ENCODE results near the gene CCR2. TPM values are rescaled to one million over a fixed set of nuclear protein-coding genes. Genes with fewer than 3 reads are reported as not detected.

Gene CCR2
- total and polyA plus RNA-seq, 2 of the 4 experiments (the other 2 are of a cell fraction), result not detected

DNA sequence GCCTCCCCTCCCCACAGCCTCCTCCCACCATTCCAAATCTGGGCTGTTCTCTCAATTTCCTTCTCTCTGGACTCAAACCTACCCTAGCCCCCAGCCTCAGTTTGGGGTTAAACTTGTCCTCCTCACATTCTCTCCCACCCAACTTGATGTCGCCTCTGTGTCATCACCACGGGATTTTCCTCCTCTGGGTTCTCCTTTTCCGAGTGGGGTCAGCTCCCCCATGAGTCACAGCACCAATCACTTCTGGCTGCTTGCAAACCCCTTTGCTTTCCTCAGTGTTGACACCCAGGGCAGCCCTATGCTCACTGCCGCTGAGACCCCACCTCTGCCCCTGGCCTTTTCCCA lies 52.5 kb downstream of the CCR2 start:
- CTCF ChIA-PET, result interaction anchor here (0.7 kb wide), 1 partner anchor 326 kb away, joined by 3 read pairs; no protein-coding TSS in a partner anchor
- no peaks in the 10 kb centered on the region for H3K36me3 ChIP-seq (ENCODE audit: control insufficient read depth, insufficient read depth, low read length)

More for the DNA sequence above, 52.5 kb downstream of the CCR2 start:
- H2BK15ac ChIP-seq (ENCODE audit: low read depth, low read length), result peak overlapping the region; percentile 16; the same call in 2 of the 3 replicates
- no peak overlapping the region for H3K23ac ChIP-seq (ENCODE audit: low read depth, low read length)
- no peak overlapping the region for H3K4me2 ChIP-seq (ENCODE audit: low read depth, low read length)
- no peak overlapping the region; the same call in 1 of the 2 replicates for H3K27ac ChIP-seq (ENCODE audit: insufficient read depth, low read length)
- intact Hi-C loops (cut with micrococcal nuclease) (no loop called here), in situ Hi-C loops (cut with MboI; ENCODE audit: low sequenced_read_pairs) (no loop called here), dilution Hi-C loops (cut with HindIII; ENCODE audit: low sequenced_read_pairs, unreplicated experiment) (no loop called here)
- H3K14ac ChIP-seq (replicated peaks; ENCODE audit: low read depth, low read length), result peak overlapping the region; percentile 83
- DNase-seq (peak; percentile 44), ATAC-seq (ENCODE audit: low read depth) (no peak)
- H2BK120ac ChIP-seq (ENCODE audit: low read depth, low read length), result peak overlapping the region; percentile 85
- no peak overlapping the region for H3K4me3 ChIP-seq (ENCODE audit: insufficient read depth, low read depth, low read length)
- no peak overlapping the region for H3K9ac ChIP-seq (ENCODE audit: low read depth, low read length)
- H2AK9ac ChIP-seq (replicated peaks; ENCODE audit: low read depth, low read length, poor library complexity), result peak overlapping the region; percentile 44
- WGBS, 2 experiments (ENCODE audit: extremely low coverage in 2 of 2, insufficient read length in 1 of 2), result 36% methylated on average over 2 of the region's 4 CpGs; no CpG with 5 or more reads in 1 of the 2 experiments
- H4K91ac ChIP-seq (ENCODE audit: insufficient read depth, low read depth, low read length), result peak overlapping the region; percentile 89; the same call in 1 of the 2 replicates
- H3K79me1 ChIP-seq (ENCODE audit: low read depth in 1 of 2, low read length in 2 of 2), result peaks cover 0 to 4% of the 10 kb centered on the region in 2 experiments; a peak in 1 of 4 replicates
- peaks cover 8% of the 10 kb centered on the region for H3K9me1 ChIP-seq (ENCODE audit: insufficient read depth, low read length)
- TF ChIP-seq POLR2A (IDR thresholded peaks at IDR 0.05; ENCODE audit: low read depth, low read length), result no peak
- 0 out of 2 replicates have a peak, but pooled peaks have one; percentile 16 for TF ChIP-seq FOS (IDR thresholded peaks at IDR 0.05; ENCODE audit: low read depth, low read length)
- H4K20me1 ChIP-seq (ENCODE audit: insufficient read depth, low read length), result no peaks in the 10 kb centered on the region
- no peak overlapping the region for H2BK5ac ChIP-seq (ENCODE audit: low read depth, low read length, poor library complexity, severe bottlenecking)
- no peaks in the 10 kb centered on the region for H3K27me3 ChIP-seq (ENCODE audit: control insufficient read depth, insufficient read depth, low read length)
- POLR2A ChIA-PET (ENCODE audit: unreplicated experiment), result no interaction called here
- peak overlapping the region; percentile 49 for H2BK20ac ChIP-seq (ENCODE audit: low read depth, low read length)
- peak overlapping the region; percentile 85 to 93; a peak in 2 of 4 replicates for H4K8ac ChIP-seq (ENCODE audit: low read depth in 2 of 2, low read length in 2 of 2)
- H3K56ac ChIP-seq (ENCODE audit: extremely low read depth, insufficient read depth, low read length), result no peak overlapping the region
- H2AFZ ChIP-seq (replicated peaks; ENCODE audit: low read length, poor library complexity), result peak overlapping the region; percentile 89
- H4K5ac ChIP-seq (ENCODE audit: low read depth, low read length), result peak overlapping the region; percentile 92
- H2AK5ac ChIP-seq (ENCODE audit: low read depth, low read length), result peak overlapping the region; percentile 98
- no peak overlapping the region for H3K18ac ChIP-seq (ENCODE audit: low read depth, low read length)
- peaks cover 19% of the 10 kb centered on the region for H3K4me1 ChIP-seq (ENCODE audit: control insufficient read depth, insufficient read depth, low read length)
- BruUV-seq (replicated peaks), result no TSS peak
- H3K4ac ChIP-seq (ENCODE audit: low read depth, low read length), result peak overlapping the region; percentile 92
- no peaks in the 10 kb centered on the region for H3K9me3 ChIP-seq (ENCODE audit: control insufficient read depth, insufficient read depth, low read length)
